HL-60 (cell line): ENCODE data around the gene LRP6.

Experiments
- GABPA ChIP-seq: IDR thresholded peaks from 2 replicates; pipeline ENCODE4 v1.6.1; 2012; ENCODE audit warnings: low read depth
- POLR2AphosphoS5 ChIP-seq: IDR thresholded peaks from 2 replicates; pipeline ENCODE4 v1.6.1; 2012; ENCODE audit warnings: low read depth
- SPI1 ChIP-seq: IDR thresholded peaks from 2 replicates; pipeline ENCODE4 v1.6.1; 2012; ENCODE audit warnings: low read depth, mild to moderate bottlenecking, borderline replicate concordance
- TF ChIP-seq, protein P1 (sequence below): IDR thresholded peaks from one replicate; pipeline ENCODE4 v1.5.1; 2011; ENCODE audit warnings: low read length, control low read depth, inconsistent platforms; ENCODE audit not compliant: insufficient read depth

GRCh38 chr12:12099102-12099501, 167.7 kb downstream of the LRP6 start:
- TF ChIP-seq, protein P1, sequence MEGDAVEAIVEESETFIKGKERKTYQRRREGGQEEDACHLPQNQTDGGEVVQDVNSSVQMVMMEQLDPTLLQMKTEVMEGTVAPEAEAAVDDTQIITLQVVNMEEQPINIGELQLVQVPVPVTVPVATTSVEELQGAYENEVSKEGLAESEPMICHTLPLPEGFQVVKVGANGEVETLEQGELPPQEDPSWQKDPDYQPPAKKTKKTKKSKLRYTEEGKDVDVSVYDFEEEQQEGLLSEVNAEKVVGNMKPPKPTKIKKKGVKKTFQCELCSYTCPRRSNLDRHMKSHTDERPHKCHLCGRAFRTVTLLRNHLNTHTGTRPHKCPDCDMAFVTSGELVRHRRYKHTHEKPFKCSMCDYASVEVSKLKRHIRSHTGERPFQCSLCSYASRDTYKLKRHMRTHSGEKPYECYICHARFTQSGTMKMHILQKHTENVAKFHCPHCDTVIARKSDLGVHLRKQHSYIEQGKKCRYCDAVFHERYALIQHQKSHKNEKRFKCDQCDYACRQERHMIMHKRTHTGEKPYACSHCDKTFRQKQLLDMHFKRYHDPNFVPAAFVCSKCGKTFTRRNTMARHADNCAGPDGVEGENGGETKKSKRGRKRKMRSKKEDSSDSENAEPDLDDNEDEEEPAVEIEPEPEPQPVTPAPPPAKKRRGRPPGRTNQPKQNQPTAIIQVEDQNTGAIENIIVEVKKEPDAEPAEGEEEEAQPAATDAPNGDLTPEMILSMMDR: no peak
- TF ChIP-seq POLR2AphosphoS5: no peak
- no peak for TF ChIP-seq SPI1
- TF ChIP-seq GABPA: no peak
